HG03060 (cell line): ENCODE data around the gene GGA2.
A peak's percentile ranks its signal among the peaks of the same experiment; 100 is the strongest.
"Not testable (repeated sequence)": the region's sequence is repeated elsewhere in the genome, so short reads cannot be mapped to it uniquely, and the experiment has no call there.

Experiments
- ATAC-seq: cut with Tn5 transposase; IDR thresholded peaks from one replicate; pipeline ENCODE4 v1.9.1; 2021; ENCODE audit warnings: low read depth, moderate number of reproducible peaks; ENCODE audit not compliant: unreplicated experiment

GGA2 gene

GRCh38 chr16:23505180-23505665 lies 5.1 kb downstream of the GGA2 start:
- ATAC-seq = no peak

GRCh38 chr16:23504453-23505179 lies 5.7 kb downstream of the GGA2 start:
- peak; percentile 67 for ATAC-seq

GRCh38 chr16:23504076-23504452 lies 6.2 kb downstream of the GGA2 start:
- ATAC-seq = no peak

GRCh38 chr16:23502466-23502865 lies 7.8 kb downstream of the GGA2 start:
- no peak for ATAC-seq

GRCh38 chr16:23501291-23501690 lies 9.0 kb downstream of the GGA2 start:
- ATAC-seq = no peak

GRCh38 chr16:23500862-23501225 lies 9.4 kb downstream of the GGA2 start:
- ATAC-seq = no peak

- ATAC-seq = no peak
These were observed 10.0 kb downstream of the GGA2 start for GRCh38 chr16:23500212-23500861.

GRCh38 chr16:23499801-23500200 lies 10.5 kb downstream of the GGA2 start:
- ATAC-seq = no peak

- ATAC-seq = no peak
These were observed 11.4 kb downstream of the GGA2 start for GRCh38 chr16:23498863-23499262.

- ATAC-seq = no peak
These were observed 12.8 kb downstream of the GGA2 start for GRCh38 chr16:23497543-23497868.

- ATAC-seq = no peak
These were observed 13.3 kb downstream of the GGA2 start for GRCh38 chr16:23496821-23497542.

GRCh38 chr16:23495671-23496070 lies 14.6 kb downstream of the GGA2 start:
- no peak for ATAC-seq

GRCh38 chr16:23494188-23494587 lies 16.1 kb downstream of the GGA2 start:
- no peak for ATAC-seq

- ATAC-seq = no peak
These were observed 18.6 kb downstream of the GGA2 start for GRCh38 chr16:23491490-23492391.

GRCh38 chr16:23486480-23486879 lies 23.8 kb downstream of the GGA2 start:
- ATAC-seq = no peak

GRCh38 chr16:23485841-23486240 lies 24.5 kb downstream of the GGA2 start:
- no peak for ATAC-seq

GRCh38 chr16:23485257-23485614 lies 25.1 kb downstream of the GGA2 start:
- no peak for ATAC-seq

GRCh38 chr16:23484510-23485256 lies 25.6 kb downstream of the GGA2 start:
- no peak for ATAC-seq

GRCh38 chr16:23483492-23483891 lies 26.8 kb downstream of the GGA2 start:
- not testable (repeated sequence) for ATAC-seq

GRCh38 chr16:23482778-23483177 lies 27.5 kb downstream of the GGA2 start:
- ATAC-seq = no peak
